ENCODE measurements around the gene SMAD7. TPM values are rescaled to one million over a fixed set of nuclear protein-coding genes. Genes with fewer than 3 reads are reported as not detected.

SMAD7 gene
- total and polyA plus RNA-seq, 4 experiments from 2014 or later, result 2.7 to 31.2 (median 17.9) TPM

DNA sequence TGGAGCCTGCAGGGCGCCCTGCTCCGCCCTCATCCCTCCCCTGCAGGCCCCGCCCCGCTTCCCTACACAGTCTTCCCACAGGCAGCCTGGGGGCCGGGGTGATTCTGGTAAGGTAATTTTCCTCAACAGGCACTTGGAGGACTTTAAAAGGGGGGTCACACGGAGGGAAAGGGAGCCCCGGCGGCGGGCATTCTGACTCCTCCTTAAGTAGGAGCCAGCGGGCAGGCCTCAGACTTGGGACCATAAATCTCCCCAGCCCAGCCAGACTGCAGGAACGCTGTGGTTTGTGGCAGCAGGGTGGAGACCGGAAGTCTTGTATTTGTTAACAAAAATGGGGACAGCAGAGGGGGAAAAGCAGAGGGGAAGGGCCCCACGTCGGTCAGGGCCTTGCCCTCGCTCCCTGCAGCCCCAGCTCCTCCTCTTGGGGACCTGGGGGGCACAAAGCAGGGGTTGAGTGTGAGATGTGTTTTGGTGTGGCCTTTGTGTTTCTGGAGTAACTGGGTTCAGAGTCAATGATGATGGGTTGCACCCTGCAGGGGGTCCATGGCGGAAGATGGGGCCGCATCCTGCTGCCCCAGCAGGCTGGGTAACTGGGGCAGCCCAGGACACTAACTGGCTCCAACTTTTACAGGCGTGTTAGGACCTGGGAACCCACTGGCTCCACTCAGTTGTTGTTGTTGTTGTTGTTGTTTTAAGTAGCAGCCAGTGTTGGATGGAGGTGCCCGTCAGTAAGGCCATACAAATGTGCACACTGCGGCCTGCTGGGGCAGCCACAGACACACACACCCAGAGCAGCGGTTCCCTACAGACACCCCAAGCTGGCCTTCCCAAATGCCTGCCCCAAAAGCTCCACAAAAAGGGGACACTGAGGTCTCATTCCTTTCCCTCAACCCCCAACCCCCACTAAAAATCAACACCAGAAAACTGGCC is 27.7 kb downstream of the SMAD7 start:
- Histone ChIP-seq H3K4me3 (ENCODE audit: low read length in 2 of 2) (peak overlapping the region in 1 of 2 donors; percentile 13), H3K27ac (ENCODE audit: low read depth, low read length) (no peak overlapping the region), H3K36me3 (ENCODE audit: insufficient read depth, low read length) (peaks cover 8% of the 10 kb centered on the region), H3K9me3 (ENCODE audit: control insufficient read depth in 1 of 2, low read length in 2 of 2) (no peaks in the 10 kb centered on the region), H3K27me3 (ENCODE audit: insufficient read depth, low read length) (no peaks in the 10 kb centered on the region), H3K4me1 (ENCODE audit: insufficient read depth, low read length) (peaks cover 64% of the 10 kb centered on the region)
- Mint-ChIP-seq H3K36me3 (peaks cover 21 to 44% of the 10 kb centered on the region in 2 donors), H3K4me1 (peaks cover 45 to 74% (median 61%) of the 10 kb centered on the region in 4 donors), H3K27ac (peak overlapping the region; percentile 71 to 91 (median 86)), H3K9me3 (peaks cover 0 to 2% (median 0%) of the 10 kb centered on the region in 8 donors), H3K27me3 (no peaks in the 10 kb centered on the region), H3K4me3 (peak overlapping the region; percentile 77 to 94 (median 82))
- ChIA-PET POLR2A (ENCODE audit: partially characterized antibody) (interaction anchor here (1.1 to 8.6 kb wide), 5 partner anchors 9 to 109 kb away, joined by 3 to 118 read pairs (median 4); partner anchors contain the start of gene SMAD7), CTCF (ENCODE audit: partially characterized antibody) (interaction anchor here (1.1 to 2.3 kb wide), 2 partner anchors 10 to 33 kb away, joined by 4 to 12 read pairs; no protein-coding TSS in a partner anchor)
- intact Hi-C loops (cut with micrococcal nuclease), result loop anchor here (10.0 kb wide), 1 partner anchor 52 kb away; no protein-coding TSS in a partner anchor
- peak in 1 of 5 donors; percentile 51 for DNase-seq

- Mint-ChIP-seq H3K27me3 (no peaks in the 10 kb centered on the region), H3K4me1 (peaks cover 41 to 70% (median 55%) of the 10 kb centered on the region in 4 donors), H3K36me3 (peaks cover 21 to 46% of the 10 kb centered on the region in 2 donors), H3K4me3 (peak overlapping the region in 7 of 8 donors; percentile 77 to 94 (median 83)), H3K27ac (peak overlapping the region; percentile 23 to 91 (median 71)), H3K9me3 (peaks cover 0 to 2% (median 0%) of the 10 kb centered on the region in 8 donors)
- Histone ChIP-seq H3K4me3 (ENCODE audit: low read length in 2 of 2) (peak overlapping the region in 1 of 2 donors; percentile 13), H3K36me3 (ENCODE audit: insufficient read depth, low read length) (peaks cover 8% of the 10 kb centered on the region), H3K4me1 (ENCODE audit: insufficient read depth, low read length) (peaks cover 56% of the 10 kb centered on the region), H3K27me3 (ENCODE audit: insufficient read depth, low read length) (no peaks in the 10 kb centered on the region), H3K9me3 (ENCODE audit: control insufficient read depth in 1 of 2, low read length in 2 of 2) (no peaks in the 10 kb centered on the region), H3K27ac (ENCODE audit: low read depth, low read length) (no peak overlapping the region)
- CTCF ChIA-PET (ENCODE audit: partially characterized antibody), result interaction anchor here (1.1 to 2.3 kb wide), 2 partner anchors 9 to 33 kb away, joined by 4 to 12 read pairs; no protein-coding TSS in a partner anchor
- intact Hi-C loops (cut with micrococcal nuclease), result loop anchor here (10.0 kb wide), 1 partner anchor 52 kb away; no protein-coding TSS in a partner anchor
- POLR2A ChIA-PET (ENCODE audit: partially characterized antibody), result interaction anchor here (1.1 to 8.6 kb wide), 4 partner anchors 10 to 109 kb away, joined by 3 to 118 read pairs (median 7); partner anchors contain the start of gene SMAD7
- DNase-seq, result no peak
Observed at GRCh38 chr18:48922226-48922800, 28.5 kb downstream of the SMAD7 start.

- intact Hi-C loops (cut with micrococcal nuclease), result loop anchor here (10.0 kb wide), 1 partner anchor 53 kb away; no protein-coding TSS in a partner anchor
- Mint-ChIP-seq H3K27me3 (no peaks in the 10 kb centered on the region), H3K9me3 (peaks cover 0 to 2% (median 0%) of the 10 kb centered on the region in 8 donors), H3K27ac (peak overlapping the region in 3 of 7 donors; percentile 68 to 86 (median 72)), H3K36me3 (peaks cover 21 to 41% of the 10 kb centered on the region in 2 donors), H3K4me1 (peaks cover 36 to 69% (median 49%) of the 10 kb centered on the region in 4 donors), H3K4me3 (peak overlapping the region in 2 of 8 donors; percentile 20 to 81)
- POLR2A ChIA-PET (ENCODE audit: partially characterized antibody), result interaction anchor here (1.1 to 8.6 kb wide), 4 partner anchors 11 to 30 kb away, joined by 4 to 118 read pairs (median 9); partner anchors contain the start of gene SMAD7
- Histone ChIP-seq H3K27me3 (ENCODE audit: insufficient read depth, low read length) (no peaks in the 10 kb centered on the region), H3K9me3 (ENCODE audit: control insufficient read depth in 1 of 2, low read length in 2 of 2) (no peaks in the 10 kb centered on the region), H3K27ac (ENCODE audit: low read depth, low read length) (no peak overlapping the region), H3K4me3 (ENCODE audit: low read length in 2 of 2) (no peak overlapping the region), H3K4me1 (ENCODE audit: insufficient read depth, low read length) (peaks cover 48% of the 10 kb centered on the region), H3K36me3 (ENCODE audit: insufficient read depth, low read length) (peaks cover 8% of the 10 kb centered on the region)
- CTCF ChIA-PET (ENCODE audit: partially characterized antibody), result interaction anchor here (0.6 to 2.3 kb wide), 3 partner anchors 8 to 34 kb away, joined by 4 to 12 read pairs (median 4); no protein-coding TSS in a partner anchor
- DNase-seq, result peak in 1 of 5 donors; percentile 38
Observed at GRCh38 chr18:48921305-48922225, 29.2 kb downstream of the SMAD7 start.

DNA sequence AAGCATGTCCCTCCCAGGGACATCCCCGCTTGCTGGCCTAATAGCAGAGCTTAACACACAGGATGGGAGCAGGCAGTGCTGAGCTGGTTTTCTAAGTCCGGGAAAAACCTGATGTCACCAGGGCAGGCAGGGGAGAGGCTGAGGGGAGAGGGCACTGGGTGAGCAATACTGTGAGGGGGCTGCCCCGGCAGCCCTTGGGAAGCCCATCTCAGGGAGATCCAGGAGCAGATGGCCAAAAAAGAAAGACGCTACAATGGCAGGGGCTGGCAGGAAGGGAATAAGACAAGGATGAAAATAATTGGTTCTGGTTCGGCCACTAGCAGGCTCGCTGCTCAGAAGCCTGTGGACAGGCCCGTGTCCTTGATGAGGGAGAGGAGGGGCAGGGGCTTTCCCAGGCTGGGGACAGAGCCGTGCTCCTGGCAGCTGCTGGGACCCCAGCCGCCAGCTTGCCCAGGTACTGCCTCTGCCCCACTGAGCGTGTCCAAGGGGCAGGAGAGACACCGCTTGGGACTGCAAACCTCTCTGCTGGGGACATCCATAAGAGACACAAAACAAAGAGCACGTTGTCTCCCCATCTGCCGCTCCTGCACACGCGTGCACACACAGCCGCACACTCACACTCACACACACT is 30.2 kb downstream of the SMAD7 start:
- Histone ChIP-seq H3K4me1 (ENCODE audit: insufficient read depth, low read length) (peaks cover 40% of the 10 kb centered on the region), H3K9me3 (ENCODE audit: control insufficient read depth in 1 of 2, low read length in 2 of 2) (no peaks in the 10 kb centered on the region), H3K27me3 (ENCODE audit: insufficient read depth, low read length) (no peaks in the 10 kb centered on the region), H3K27ac (ENCODE audit: low read depth, low read length) (no peak overlapping the region), H3K4me3 (ENCODE audit: low read length in 2 of 2) (no peak overlapping the region), H3K36me3 (ENCODE audit: insufficient read depth, low read length) (peaks cover 8% of the 10 kb centered on the region)
- ChIA-PET POLR2A (ENCODE audit: partially characterized antibody) (interaction anchor here (0.9 to 3.1 kb wide), 4 partner anchors 8 to 107 kb away, joined by 3 to 10 read pairs (median 6); no protein-coding TSS in a partner anchor), CTCF (ENCODE audit: partially characterized antibody) (interaction anchor here (1.2 to 2.3 kb wide), 2 partner anchors 7 to 32 kb away, joined by 3 to 12 read pairs; no protein-coding TSS in a partner anchor)
- intact Hi-C loops (cut with micrococcal nuclease), result loop anchor here (10.0 kb wide), 1 partner anchor 54 kb away; no protein-coding TSS in a partner anchor
- H3K27me3 Mint-ChIP-seq, result no peaks in the 10 kb centered on the region
- DNase-seq, result peak in 1 of 5 donors; percentile 32
- H3K4me1 Mint-ChIP-seq, result peaks cover 33 to 62% (median 44%) of the 10 kb centered on the region in 4 donors
- peak overlapping the region in 4 of 7 donors; percentile 2 to 86 (median 58) for H3K27ac Mint-ChIP-seq
- H3K36me3 Mint-ChIP-seq, result peaks cover 21 to 40% of the 10 kb centered on the region in 2 donors
- H3K4me3 Mint-ChIP-seq, result peak overlapping the region in 2 of 8 donors; percentile 38 to 61
- peaks cover 0 to 2% (median 0%) of the 10 kb centered on the region in 8 donors for H3K9me3 Mint-ChIP-seq

DNA sequence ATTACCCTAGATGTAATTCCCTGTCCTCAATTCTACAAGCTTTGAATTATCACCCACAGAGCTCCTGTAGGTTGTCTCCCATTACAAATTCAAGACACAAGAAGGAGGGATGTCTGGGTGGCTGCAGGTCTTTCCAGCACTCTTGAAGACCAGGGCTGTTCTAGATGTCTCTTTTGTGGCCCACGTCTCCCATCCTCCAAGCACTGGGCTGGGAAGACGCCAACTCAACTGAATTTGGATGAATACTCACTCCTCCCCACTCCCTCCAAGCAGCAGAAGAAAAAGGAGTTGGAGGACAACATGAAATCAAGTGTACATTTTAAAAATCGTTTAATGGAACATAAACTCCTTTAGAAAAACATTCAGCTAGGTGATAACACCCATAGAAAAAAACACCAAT is 31.2 kb downstream of the SMAD7 start:
- peaks cover 26 to 52% (median 35%) of the 10 kb centered on the region in 4 donors for H3K4me1 Mint-ChIP-seq
- ChIA-PET POLR2A (ENCODE audit: partially characterized antibody) (interaction anchor here (0.5 to 3.1 kb wide), 4 partner anchors 9 to 109 kb away, joined by 3 to 10 read pairs (median 6); no protein-coding TSS in a partner anchor), CTCF (ENCODE audit: partially characterized antibody) (interaction anchor here (1.2 to 1.4 kb wide), 2 partner anchors 26 to 33 kb away, joined by 3 read pairs; no protein-coding TSS in a partner anchor)
- no peaks in the 10 kb centered on the region for H3K27me3 ChIP-seq (ENCODE audit: insufficient read depth, low read length)
- no peaks in the 10 kb centered on the region for H3K27me3 Mint-ChIP-seq
- peaks cover 30% of the 10 kb centered on the region for H3K4me1 ChIP-seq (ENCODE audit: insufficient read depth, low read length)
- peaks cover 21 to 37% of the 10 kb centered on the region in 2 donors for H3K36me3 Mint-ChIP-seq
- peaks cover 8% of the 10 kb centered on the region for H3K36me3 ChIP-seq (ENCODE audit: insufficient read depth, low read length)
- no peak for DNase-seq
- intact Hi-C loops (cut with micrococcal nuclease), result loop anchor here (10.0 kb wide), 1 partner anchor 125 kb away; no protein-coding TSS in a partner anchor
- peak overlapping the region in 4 of 7 donors; percentile 25 to 65 (median 60) for H3K27ac Mint-ChIP-seq
- no peaks in the 10 kb centered on the region for H3K9me3 ChIP-seq (ENCODE audit: control insufficient read depth in 1 of 2, low read length in 2 of 2)
- no peak overlapping the region for H3K27ac ChIP-seq (ENCODE audit: low read depth, low read length)
- peaks cover 0 to 2% (median 0%) of the 10 kb centered on the region in 8 donors for H3K9me3 Mint-ChIP-seq
- H3K4me3 Mint-ChIP-seq, result no peak overlapping the region
- no peak overlapping the region for H3K4me3 ChIP-seq (ENCODE audit: low read length in 2 of 2)

All from CD4-positive, alpha-beta memory T cell (primary cell).